ENCODE data around the gene KTI12.
A peak's percentile ranks its signal among the peaks of the same experiment; 100 is the strongest.
"Not testable (repeated sequence)": the region's sequence is repeated elsewhere in the genome, so short reads cannot be mapped to it uniquely, and the experiment has no call there.

KTI12 gene

GRCh38 chr1:52041551-52042185 is 8.1 kb upstream of the KTI12 start:
- DNase-seq (ENCODE audit: low spot score), result no peak

DNA sequence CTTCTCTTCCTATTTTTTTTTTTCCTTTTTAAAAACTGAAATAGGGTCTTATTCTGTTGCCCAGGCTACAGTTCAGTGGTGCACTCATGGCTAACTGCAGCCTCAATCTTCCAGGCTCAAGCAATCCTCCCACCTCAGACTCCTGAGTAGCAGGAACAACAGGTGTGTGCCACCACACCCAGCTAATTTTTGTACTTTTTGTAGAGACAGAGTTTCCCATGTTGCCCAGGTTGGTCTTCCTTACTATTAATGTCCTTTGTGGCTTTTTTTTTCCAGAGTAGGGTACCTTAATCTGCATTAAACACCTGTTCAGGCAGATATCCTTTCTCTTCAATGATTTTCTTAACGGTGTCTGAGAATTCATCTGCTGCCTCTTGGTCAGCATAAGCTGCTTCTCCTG is 4.3 kb upstream of the KTI12 start:
- no peak for DNase-seq (ENCODE audit: low spot score)

DNA sequence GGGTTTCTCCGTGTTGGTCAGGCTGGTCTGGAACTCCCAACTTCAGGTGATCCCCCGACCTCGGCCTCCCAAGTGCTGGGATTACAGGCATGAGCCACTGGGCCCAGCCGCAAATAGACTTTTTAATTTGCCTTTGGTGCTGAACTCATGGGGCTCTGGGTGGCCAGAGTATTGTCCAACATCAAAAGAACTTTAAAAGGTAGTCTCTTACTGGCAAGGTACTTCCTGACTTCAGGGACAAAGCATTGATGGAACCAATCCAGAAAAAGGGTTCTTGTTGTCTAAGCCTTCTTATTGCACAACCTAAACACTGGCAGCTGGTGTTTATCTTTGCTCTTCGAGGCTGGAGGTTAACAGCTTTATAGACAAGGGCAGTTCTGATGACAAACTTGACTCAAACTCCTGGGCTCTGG is 3.8 kb upstream of the KTI12 start:
- DNase-seq (ENCODE audit: low spot score), result no peak

GRCh38 chr1:52034050-52034384 is 407 bp upstream of the KTI12 start:
- no peak for DNase-seq (ENCODE audit: low spot score)

DNA sequence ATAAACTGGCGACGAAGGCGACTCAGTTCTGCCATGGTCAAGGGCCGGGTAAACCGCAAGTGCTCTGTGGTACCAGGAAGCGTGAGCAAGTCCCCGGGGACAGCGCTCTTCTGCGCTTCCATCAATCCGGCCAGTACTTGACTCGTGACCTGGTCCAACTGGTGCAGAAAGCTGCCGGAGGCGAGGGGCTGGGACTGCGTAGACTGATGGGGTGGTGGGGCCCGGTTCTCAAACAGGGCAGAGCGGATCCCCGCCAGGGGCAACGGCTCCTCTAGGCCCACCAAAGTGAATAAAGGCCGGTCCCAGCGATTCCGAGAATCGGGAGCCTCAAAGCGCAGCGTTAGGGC is 852 bp downstream of the KTI12 start:
- peak; percentile 25 for DNase-seq (ENCODE audit: low spot score)

DNA sequence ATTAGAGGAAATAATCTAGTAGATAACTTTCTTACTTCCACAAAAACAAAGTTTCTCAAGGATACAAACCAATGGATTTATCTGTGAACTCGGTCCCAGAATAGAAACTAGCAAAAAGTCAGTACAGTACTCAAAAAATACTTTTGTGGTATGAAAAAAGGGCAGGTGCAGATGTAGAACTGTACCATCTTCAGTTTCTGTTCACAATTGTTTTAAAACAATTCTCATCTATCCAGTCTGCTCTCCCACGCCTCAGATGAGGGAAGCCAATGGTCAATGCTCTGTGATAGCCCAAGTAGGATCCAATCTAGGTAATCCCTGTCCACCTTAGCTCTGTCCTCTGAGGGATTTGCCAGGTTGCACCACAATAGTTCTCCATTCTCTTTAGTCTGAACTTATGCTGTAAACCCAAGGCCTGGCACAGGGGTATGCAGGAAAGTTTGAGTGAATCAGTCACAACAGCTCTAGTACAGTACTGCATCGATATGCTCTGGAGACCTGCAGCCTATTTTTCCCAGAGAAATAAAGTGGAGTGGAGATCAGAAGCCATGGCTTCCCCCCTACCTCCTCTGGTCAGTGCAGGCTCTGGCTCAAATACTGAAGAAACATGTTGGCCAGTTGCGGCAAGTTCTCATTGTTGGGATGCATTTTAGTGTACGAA is 1.4 kb downstream of the KTI12 start:
- DNase-seq (ENCODE audit: low spot score), result no peak

DNA sequence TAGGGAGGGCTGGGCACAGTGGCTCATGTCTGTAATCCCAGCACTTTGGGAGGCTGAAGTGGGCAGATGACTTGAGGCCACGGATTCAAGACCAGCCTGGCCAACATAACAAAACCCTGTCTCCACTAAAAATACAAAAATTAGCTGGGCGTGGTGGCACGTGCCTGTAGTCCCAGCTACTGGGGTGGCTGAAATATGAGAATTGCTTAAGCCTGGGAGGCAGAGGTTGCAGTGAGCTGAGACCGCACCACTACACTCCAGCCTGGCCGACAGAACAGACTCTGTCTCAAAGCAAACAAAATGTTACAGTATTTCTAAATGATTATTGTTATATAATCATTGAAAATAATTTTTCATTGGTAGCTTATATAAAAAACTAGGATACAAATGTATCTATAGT is 4.8 kb downstream of the KTI12 start:
- not testable (repeated sequence) for DNase-seq (ENCODE audit: low spot score)

DNA sequence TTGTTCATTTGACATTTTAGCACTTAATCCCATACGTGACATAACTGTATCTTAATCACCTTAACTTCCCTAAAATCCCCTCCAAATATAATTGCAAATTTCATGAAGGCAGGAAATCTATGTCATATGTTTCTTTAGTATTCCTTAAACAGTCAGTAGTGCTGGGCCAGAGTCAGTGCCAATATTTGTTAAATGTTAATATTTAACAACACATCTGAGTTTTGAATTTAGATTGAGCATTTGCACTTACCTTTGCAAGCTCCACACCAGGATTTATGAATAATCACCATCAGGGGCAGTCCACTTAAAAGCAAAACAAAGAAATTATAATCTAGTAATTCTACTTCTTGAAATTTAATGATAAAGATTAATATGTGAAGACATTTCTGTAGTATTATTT is 5.3 kb downstream of the KTI12 start:
- DNase-seq (ENCODE audit: low spot score), result no peak

GRCh38 chr1:52026278-52026677 is 7.3 kb downstream of the KTI12 start:
- no peak for DNase-seq (ENCODE audit: low spot score)

GRCh38 chr1:52022133-52022532 is 11.5 kb downstream of the KTI12 start:
- DNase-seq (ENCODE audit: low spot score), result no peak

- DNase-seq (ENCODE audit: low spot score), result no peak
These were observed 25.4 kb downstream of the KTI12 start for GRCh38 chr1:52008071-52008809.

DNA sequence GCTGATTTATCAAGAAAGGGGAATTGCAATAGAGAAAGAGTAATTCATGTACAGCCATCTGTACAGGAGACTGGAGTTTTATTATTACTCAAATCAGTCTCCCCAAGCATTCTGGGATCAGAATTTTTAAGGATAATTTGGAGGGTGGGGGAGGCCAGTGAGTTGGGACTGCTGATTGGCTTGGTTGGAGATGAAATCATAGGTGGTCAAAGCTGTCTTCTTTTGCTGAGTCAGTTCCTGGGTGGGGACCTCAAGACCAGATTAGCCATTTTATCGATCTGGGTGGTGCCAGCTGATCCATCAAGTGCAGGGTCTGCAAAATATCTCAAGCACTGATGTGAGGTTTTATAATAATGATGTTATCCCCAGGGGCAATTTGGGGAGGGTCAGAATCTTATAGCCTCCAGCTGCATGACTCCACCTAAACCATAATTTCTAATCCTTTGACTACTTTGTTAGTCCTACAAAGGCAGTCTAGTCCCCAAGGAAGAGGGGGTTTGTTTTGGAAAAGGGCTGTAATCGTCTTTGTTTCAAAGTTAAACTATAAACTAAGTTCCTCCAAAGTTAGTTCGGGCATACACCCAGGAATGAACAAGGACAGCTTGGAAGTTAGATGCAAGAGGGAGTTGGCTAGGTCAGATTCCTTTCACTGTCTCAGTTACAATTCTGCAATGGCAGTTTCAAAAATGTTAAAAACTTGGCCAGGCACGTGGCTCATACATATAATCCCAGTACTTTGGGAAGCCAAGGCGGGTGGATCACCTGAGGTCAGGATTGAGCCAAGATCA is 26.2 kb downstream of the KTI12 start:
- no peak for DNase-seq (ENCODE audit: low spot score)

GRCh38 chr1:52006081-52006553 is 27.5 kb downstream of the KTI12 start:
- DNase-seq (ENCODE audit: low spot score), result not testable (repeated sequence)

DNA sequence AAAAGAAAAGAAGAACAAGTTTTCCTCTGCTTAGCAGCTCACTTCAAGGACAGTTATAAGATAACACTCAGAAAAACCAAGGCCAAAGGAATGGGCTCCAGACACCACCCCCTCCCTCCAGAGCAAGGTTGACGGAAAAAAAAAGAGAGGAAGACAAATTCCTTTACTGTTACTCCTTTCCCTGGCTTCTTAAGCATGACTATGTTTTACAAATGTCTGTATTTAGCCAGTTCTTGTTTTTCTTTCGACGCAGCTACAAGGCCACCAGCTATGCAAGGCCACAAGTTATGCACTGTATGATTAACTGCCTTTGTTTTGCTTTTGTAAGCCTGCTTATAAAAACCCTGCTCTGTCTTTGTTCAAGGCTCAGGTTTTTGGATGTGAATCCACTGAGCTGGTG is 28.1 kb downstream of the KTI12 start:
- DNase-seq (ENCODE audit: low spot score), result not testable (repeated sequence)

- no peak for DNase-seq (ENCODE audit: low spot score)
These were observed 29.7 kb downstream of the KTI12 start for GRCh38 chr1:52003877-52004276.

DNA sequence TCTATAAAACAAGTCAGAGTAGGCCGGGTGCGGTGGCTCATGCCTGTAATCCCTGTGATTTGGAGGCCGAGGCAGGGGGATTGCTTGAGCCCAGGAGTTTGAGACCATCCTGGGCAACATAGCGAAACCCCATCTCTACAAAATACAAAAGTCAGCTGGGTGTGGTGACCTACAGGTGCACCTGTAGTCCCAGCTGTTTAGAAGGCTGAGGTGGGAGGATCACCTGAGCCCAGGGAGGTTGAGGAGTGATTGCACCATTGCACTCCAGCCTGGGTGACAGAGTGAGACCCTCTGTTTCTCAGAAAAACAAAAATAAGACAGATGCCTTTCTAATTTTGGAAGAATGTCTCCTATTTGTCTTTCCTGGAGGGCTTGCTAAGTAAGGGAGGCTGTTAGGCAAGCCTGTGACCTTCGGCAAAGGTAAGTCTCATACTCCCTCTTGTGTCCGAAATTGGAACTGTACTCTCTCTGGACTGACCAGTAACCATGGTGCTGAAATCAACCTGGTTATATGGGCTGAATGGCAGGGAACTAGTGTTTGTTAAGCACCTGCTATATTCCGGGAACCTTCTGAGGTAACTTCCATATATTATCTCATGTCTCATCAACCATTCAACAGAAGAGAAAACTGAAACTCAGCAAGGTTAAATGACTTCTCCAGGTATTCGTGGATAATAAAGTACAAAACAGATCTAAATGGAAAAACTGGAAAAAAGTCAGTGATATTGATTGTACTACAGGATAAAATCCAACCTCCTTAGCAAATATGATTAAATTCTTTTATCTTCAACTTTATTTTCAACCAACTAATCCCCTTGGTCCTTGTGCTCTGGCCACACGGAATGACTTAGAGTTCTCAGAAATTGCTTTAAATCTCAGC is 31.3 kb downstream of the KTI12 start:
- DNase-seq (ENCODE audit: low spot score), result peak; percentile 84

- DNase-seq (ENCODE audit: low spot score), result no peak
These were observed 34.9 kb downstream of the KTI12 start for GRCh38 chr1:51998701-51999100.

GRCh38 chr1:51997974-51998382 is 35.6 kb downstream of the KTI12 start:
- DNase-seq (ENCODE audit: low spot score), result no peak

DNA sequence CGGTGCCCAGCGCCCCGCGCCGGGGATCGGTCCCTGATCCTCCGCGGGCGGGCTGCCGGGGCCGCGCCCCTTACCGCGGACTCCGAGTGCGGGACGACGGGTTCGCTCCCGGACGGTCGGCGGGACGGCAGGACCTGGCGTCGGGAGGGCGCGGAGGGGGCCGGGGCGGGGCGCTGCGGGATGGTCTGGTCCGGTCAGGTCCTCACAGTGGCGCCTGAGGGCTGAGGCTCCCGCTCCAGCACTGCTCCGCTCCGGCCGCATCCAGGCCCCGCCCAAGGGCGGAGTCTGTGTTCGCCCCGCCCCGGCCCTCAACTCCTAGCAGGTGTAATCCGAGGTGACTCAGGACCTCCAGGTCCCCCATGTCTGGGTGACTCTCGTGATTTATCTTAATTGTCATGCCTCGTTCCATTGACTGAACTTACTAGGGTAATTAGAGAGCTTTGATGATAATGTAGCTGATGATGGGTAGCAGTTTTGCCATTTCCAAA is 43.1 kb downstream of the KTI12 start, which contains the start of gene RAB3B:
TSS of gene RAB3B (minus strand) at position 223 of the 488 bp plus-strand sequence. CDS start 13,583 bp downstream, outside the sequence.
- peak; percentile 78 for DNase-seq (ENCODE audit: low spot score)

DNA sequence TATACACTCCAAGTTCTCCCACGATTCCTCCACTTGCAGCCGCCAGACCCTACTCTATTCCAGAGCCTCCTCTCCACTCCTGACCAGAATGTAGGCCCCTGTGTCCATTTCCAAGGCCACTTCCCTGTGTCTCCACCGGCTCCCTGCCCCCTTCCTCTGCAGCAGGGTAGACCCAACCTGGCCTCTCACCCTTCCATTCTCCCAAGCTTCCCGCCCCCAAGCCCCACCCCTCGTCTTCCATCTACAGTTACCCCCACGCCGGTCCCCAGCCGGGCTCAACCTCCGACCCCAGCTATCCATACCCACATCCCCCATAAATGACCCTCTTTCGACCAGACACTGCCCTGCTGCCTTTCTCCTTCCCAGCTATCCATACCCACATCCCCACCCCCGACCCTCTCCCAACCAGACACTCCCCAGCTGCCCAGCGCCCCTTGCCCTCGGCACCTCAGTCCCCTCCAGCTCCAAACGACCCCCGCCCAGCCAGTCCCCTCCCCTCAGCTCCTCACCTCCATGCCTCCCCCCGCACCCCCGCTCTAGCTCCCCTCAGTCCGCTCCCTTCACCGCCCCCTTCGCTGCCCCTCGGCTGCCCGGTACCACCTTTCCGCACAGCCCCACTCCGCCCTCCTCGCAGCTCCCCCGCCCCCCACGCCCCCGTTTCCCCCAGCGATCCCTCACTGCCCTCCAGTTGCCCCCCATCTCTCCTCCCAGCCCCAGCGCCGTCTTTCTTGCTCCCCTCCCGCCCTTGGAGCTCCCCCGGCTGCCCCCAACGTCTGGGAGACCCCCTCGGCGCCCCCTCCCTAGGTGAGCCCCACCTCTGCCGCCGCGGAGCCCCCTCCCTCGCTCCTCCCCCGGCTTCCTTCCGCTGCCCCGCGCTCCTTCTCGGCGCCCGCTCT is 43.8 kb downstream of the KTI12 start:
- DNase-seq (ENCODE audit: low spot score), result no peak
